Nephron progenitor cell (in vitro differentiated cells): Measurements from ENCODE around the gene RIPK3.

Source experiments
- DNase-seq: peaks from one replicate; pipeline ENCODE4 v3.0.0; 2021
- H3K27ac Mint-ChIP-seq: 2 replicates; pipeline ENCODE4 v1.8.0; 2021; ENCODE audit warnings: mild to moderate bottlenecking, moderate library complexity, mixed read lengths
- H3K27me3 Mint-ChIP-seq: 2 replicates; pipeline ENCODE4 v1.8.0; 2021; ENCODE audit warnings: mild to moderate bottlenecking, low read depth, mixed read lengths; ENCODE audit not compliant: poor library complexity
- H3K36me3 Mint-ChIP-seq: 2 replicates; pipeline ENCODE4 v1.8.0; 2021; ENCODE audit warnings: low read depth, mixed read lengths
- H3K4me1 Mint-ChIP-seq: 2 replicates; pipeline ENCODE4 v1.8.0; 2021; ENCODE audit warnings: mixed read lengths
- H3K4me3 Mint-ChIP-seq: 2 replicates; pipeline ENCODE4 v1.8.0; 2021; ENCODE audit warnings: mild to moderate bottlenecking, moderate library complexity, mixed read lengths
- H3K9me3 Mint-ChIP-seq: 2 replicates; pipeline ENCODE4 v1.8.0; 2021; ENCODE audit warnings: mild to moderate bottlenecking, moderate library complexity, mixed read lengths
- TF ChIP-seq, protein P1 (sequence below): fragments of 200-600 bp; sonication (generic); IDR thresholded peaks from 2 replicates; pipeline ENCODE4 v1.5.0; 2021; ENCODE audit warnings: antibody characterized with exemption

Gene RIPK3

DNA sequence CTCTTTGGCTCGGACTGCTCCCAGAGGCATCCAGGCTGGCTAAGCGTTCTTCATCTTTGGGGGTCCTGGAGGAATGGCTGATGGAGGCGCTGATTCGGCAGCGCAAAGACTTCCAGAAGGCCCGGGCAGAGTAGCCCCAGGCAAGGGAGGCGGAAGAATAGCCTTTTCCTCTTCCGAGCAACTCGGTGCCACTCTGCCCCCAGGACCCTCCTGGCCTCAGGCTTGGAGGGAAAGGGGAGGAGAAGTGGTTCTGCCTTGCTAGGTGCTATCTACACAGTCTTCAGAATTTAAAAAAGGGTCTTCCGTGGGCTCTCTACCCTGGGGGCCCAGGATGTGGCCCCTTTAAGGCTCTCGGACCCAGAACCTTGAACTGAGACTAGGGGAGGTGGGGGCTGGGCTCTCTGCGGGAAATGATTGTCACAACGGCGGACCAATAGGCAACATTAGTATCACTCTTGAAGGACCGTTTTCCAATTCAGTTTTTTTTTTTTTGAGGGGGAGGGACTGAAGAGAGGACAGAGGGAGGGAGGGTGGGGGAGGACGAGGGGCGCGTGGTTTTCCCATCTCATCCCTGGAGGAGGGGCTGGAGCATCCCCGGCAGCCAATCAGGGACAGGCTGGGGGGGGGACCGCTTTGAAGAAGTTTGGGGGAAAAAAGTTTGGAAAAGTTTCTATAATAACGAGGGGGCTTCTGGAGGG is 27.9 kb upstream of the RIPK3 start, which contains the start of gene NFATC4:
Gene NFATC4 (plus strand): TSS at position 671 of the 698 bp plus-strand sequence. CDS start 157 bp downstream, outside the sequence.
- Mint-ChIP-seq H3K27me3 (peaks cover 13% of the 10 kb centered on the region), H3K36me3 (peaks cover 13% of the 10 kb centered on the region), H3K4me3 (peak within 1 kb of the TSS; percentile 89), H3K9me3 (no peaks in the 10 kb centered on the region), H3K4me1 (peaks cover 47% of the 10 kb centered on the region), H3K27ac (peak within 1 kb of the TSS; percentile 96)
- TF ChIP-seq, protein P1, sequence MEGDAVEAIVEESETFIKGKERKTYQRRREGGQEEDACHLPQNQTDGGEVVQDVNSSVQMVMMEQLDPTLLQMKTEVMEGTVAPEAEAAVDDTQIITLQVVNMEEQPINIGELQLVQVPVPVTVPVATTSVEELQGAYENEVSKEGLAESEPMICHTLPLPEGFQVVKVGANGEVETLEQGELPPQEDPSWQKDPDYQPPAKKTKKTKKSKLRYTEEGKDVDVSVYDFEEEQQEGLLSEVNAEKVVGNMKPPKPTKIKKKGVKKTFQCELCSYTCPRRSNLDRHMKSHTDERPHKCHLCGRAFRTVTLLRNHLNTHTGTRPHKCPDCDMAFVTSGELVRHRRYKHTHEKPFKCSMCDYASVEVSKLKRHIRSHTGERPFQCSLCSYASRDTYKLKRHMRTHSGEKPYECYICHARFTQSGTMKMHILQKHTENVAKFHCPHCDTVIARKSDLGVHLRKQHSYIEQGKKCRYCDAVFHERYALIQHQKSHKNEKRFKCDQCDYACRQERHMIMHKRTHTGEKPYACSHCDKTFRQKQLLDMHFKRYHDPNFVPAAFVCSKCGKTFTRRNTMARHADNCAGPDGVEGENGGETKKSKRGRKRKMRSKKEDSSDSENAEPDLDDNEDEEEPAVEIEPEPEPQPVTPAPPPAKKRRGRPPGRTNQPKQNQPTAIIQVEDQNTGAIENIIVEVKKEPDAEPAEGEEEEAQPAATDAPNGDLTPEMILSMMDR = no peak
- DNase-seq = peak; percentile 73

DNA sequence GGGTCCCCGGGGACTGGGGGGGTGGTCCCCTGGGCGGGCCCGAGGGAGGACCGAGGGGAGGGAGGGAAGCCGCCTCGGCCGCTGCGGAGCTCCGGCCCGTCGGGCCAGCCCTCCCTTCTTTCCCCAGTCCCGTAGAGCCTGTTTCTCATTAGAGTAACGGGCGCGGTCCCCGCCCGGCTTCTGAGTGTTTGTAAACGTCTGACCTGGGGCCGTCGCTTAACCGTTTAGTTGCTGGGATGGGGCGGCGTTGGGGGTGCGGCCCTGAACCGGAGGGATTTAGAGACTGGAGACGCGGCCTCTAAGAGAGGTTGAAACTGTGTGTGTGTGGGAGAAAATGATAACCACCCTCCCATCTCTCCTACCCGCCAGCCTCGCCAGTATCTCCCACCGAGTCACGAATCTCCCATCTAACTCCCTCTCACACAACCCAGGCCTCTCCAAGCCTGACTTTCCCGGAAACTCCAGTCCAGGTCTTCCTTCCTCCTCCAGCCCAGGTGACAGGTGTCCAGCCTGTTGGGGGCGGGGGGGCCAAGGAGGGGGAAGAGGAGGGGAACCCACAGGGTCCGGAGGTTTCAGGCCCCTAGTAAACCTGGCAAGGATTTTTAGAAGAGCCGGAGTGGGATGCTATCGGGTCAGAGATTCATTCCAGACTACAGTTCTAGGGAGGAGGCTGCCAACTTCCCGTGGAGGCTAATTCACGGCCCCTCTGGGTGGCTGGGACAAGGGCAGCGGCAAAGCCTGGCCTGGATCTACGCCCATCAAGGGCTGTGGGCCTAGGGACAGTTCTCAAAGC is 27.1 kb upstream of the RIPK3 start:
- peak overlapping the region; percentile 96 for H3K27ac Mint-ChIP-seq
- H3K36me3 Mint-ChIP-seq = peaks cover 5% of the 10 kb centered on the region
- TF ChIP-seq, protein P1 = no peak
- peak; percentile 89 for DNase-seq
- H3K27me3 Mint-ChIP-seq = peaks cover 19% of the 10 kb centered on the region
- peak overlapping the region; percentile 89 for H3K4me3 Mint-ChIP-seq
- peaks cover 39% of the 10 kb centered on the region for H3K4me1 Mint-ChIP-seq
- no peaks in the 10 kb centered on the region for H3K9me3 Mint-ChIP-seq

DNA sequence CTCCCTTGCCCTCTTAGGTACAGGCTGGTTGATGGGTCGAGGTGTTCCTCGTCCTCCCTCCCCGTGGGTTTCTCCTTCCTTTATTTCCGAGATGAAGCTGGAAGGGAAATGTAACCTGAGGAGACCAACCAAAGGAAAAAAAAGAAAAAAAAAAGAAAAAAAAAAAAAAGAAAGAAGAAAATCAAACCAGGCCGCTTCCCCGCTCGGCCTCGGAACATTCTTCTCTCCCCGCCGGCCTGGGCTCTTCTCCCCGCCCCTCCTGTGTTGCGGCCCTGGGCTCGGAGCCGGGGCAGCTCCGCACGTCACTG is 26.6 kb upstream of the RIPK3 start:
- Mint-ChIP-seq H3K36me3 (no peaks in the 10 kb centered on the region), H3K9me3 (no peaks in the 10 kb centered on the region), H3K4me1 (peaks cover 34% of the 10 kb centered on the region), H3K4me3 (peak overlapping the region; percentile 89), H3K27ac (peak overlapping the region; percentile 79), H3K27me3 (peaks cover 25% of the 10 kb centered on the region)
- DNase-seq = no peak
- TF ChIP-seq, protein P1 = no peak

DNA sequence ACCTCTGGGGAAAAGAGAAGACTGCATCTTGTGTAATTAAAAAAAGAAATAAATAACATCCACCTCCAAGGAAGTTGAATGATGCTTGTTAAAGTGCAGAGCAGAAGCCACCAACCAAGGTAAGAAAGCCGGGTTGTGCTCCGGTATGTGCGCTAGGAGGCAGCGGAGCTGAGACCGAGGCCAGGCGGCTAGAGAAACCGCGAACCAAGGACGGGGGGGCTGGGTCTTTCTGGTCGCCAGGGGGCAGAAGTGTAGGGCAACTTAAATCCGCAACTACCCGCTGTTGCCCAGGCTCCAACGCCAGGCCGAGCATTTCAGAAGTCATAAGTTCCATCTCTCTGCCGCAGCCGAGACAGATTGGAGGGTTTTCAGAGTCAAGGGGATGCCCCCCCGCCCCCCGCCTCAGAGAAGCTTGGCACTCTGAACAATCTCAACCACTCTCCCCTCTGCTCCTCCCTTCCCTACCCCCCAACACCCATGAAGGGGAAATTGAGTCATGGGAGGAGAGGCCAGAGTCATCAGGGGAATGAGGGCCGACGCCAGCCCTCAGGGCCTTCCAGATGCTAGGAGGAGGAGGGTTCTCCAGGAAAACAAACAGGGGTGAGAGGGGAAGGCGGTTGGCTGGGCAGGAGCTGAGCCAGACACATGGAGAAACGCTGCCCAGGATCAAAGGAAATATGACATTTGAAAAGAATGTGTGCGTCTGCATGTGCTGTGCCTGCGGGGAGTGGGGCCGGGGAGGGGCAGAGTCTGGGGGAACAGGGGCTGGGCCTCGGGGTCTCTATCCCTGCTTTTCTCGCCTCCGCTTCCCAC is 26.0 kb upstream of the RIPK3 start:
- Mint-ChIP-seq H3K4me3 (peak overlapping the region; percentile 89), H3K36me3 (no peaks in the 10 kb centered on the region), H3K27ac (peak overlapping the region; percentile 79), H3K9me3 (no peaks in the 10 kb centered on the region), H3K27me3 (peaks cover 30% of the 10 kb centered on the region), H3K4me1 (peaks cover 28% of the 10 kb centered on the region)
- peak; percentile 81 for DNase-seq
- TF ChIP-seq, protein P1 = peak; percentile 74

DNA sequence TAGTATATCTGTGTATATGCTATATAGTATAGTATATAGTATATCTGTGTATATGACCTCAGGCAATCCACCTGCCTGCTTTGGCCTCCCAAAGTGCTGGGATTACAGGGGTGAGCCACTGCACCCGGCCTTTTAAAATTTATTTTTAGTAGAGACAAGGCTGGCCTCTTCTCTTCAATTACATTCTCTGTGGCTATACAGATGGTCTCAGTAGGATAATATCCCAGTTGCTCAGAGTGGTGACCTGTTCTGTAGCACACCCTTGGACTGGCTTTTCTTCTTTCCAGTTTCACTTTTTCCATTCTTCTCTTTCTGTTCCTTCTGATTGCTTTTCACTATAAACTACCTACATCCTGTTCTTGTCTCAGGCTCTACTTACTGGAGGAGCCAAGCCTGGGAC is 25.1 kb upstream of the RIPK3 start:
- H3K27ac Mint-ChIP-seq = no peak overlapping the region
- TF ChIP-seq, protein P1 = no peak
- peaks cover 27% of the 10 kb centered on the region for H3K4me1 Mint-ChIP-seq

More for the DNA sequence above, 25.1 kb upstream of the RIPK3 start:
- peaks cover 8% of the 10 kb centered on the region for H3K9me3 Mint-ChIP-seq
- no peak overlapping the region for H3K4me3 Mint-ChIP-seq
- no peaks in the 10 kb centered on the region for H3K36me3 Mint-ChIP-seq
- H3K27me3 Mint-ChIP-seq = peaks cover 39% of the 10 kb centered on the region
- no peak for DNase-seq
